SKM-1 treated with dmso at 0.1 percent for 144 hours (cell line): ENCODE measurements around the gene ZC3H7B.
"Not testable (repeated sequence)": the region's sequence is repeated elsewhere in the genome, so short reads cannot be mapped to it uniquely, and the experiment has no call there.

Source experiments
- DNase-seq: peaks from one replicate; lab custom pipeline; 2025; ENCODE audit not compliant: unreplicated experiment; lab: John Stamatoyannopoulos, UW

The ZC3H7B gene, protein sequence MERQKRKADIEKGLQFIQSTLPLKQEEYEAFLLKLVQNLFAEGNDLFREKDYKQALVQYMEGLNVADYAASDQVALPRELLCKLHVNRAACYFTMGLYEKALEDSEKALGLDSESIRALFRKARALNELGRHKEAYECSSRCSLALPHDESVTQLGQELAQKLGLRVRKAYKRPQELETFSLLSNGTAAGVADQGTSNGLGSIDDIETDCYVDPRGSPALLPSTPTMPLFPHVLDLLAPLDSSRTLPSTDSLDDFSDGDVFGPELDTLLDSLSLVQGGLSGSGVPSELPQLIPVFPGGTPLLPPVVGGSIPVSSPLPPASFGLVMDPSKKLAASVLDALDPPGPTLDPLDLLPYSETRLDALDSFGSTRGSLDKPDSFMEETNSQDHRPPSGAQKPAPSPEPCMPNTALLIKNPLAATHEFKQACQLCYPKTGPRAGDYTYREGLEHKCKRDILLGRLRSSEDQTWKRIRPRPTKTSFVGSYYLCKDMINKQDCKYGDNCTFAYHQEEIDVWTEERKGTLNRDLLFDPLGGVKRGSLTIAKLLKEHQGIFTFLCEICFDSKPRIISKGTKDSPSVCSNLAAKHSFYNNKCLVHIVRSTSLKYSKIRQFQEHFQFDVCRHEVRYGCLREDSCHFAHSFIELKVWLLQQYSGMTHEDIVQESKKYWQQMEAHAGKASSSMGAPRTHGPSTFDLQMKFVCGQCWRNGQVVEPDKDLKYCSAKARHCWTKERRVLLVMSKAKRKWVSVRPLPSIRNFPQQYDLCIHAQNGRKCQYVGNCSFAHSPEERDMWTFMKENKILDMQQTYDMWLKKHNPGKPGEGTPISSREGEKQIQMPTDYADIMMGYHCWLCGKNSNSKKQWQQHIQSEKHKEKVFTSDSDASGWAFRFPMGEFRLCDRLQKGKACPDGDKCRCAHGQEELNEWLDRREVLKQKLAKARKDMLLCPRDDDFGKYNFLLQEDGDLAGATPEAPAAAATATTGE

DNA sequence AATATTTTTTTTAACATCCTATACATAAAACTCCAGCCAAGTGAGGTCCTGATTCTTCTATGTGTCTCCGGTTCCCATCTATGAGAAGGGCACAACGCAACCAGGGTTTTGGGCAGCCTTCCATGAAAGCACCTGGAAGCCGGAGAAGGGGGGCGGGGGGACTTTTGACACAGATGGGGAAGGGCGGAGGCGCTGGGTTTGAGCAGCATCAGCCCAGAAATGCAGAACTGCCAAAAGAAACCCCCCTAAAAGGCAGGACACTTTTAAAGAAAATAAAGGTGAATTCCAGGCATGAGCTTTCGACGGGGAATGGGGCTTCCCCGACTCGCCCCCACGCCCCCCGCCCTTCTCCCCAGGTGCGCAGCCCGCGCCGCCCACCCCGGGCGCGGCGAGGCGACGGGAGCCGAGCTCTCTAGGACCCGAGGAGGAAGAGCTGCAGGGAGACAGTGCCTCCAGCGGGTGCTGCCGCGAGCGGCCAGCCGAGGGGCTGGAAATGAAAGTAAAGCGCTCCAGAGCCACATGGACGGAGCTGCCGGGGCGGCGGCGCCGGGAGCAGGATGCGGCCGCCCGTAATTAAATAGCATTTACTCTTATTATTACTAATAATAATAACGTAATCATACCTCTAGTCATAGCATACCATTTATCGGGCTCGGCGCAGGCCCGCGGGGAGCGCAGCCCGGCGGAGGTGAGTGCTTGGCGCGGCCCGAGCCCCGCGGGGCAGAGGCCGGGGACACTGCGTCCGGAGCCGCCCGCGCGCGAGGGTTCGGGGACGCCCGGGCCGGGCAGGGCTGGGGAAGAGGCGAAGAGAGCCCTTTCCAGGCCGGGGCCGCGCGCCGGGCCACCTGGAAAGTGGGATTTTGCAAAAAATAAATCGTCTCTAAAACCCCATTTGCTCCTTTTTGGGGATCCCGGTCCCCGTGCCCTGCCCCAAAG is at the start of gene ZC3H7B:
Gene ZC3H7B (plus strand): TSS at position 441 of the 936 bp plus-strand sequence. CDS start 19,136 bp downstream, outside the sequence.
- peak; percentile 78 for DNase-seq

GRCh38 chr22:41252365-41252764 is 49.0 kb upstream of the ZC3H7B start:
- DNase-seq: no peak

DNA sequence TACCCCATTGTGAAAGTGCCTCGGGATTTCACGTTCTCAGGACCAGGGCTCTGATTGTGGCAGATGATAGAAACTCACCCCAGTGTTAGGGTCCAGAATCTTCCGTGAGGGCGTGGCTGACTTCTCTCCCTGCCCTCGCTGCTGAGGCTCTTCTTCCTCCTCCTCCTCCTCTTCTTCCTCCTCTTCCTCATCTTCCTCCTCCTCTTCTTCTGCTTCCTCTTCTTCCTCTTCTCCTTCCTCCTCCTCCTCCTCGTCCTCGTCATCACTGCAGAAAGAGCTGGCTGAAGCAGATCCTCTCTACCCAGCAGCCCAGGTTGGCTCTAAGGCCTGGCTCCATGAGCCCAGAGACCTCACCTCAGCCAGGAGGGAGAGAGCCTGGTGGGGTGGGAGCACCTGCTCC is 47.1 kb upstream of the ZC3H7B start:
- DNase-seq: no peak

DNA sequence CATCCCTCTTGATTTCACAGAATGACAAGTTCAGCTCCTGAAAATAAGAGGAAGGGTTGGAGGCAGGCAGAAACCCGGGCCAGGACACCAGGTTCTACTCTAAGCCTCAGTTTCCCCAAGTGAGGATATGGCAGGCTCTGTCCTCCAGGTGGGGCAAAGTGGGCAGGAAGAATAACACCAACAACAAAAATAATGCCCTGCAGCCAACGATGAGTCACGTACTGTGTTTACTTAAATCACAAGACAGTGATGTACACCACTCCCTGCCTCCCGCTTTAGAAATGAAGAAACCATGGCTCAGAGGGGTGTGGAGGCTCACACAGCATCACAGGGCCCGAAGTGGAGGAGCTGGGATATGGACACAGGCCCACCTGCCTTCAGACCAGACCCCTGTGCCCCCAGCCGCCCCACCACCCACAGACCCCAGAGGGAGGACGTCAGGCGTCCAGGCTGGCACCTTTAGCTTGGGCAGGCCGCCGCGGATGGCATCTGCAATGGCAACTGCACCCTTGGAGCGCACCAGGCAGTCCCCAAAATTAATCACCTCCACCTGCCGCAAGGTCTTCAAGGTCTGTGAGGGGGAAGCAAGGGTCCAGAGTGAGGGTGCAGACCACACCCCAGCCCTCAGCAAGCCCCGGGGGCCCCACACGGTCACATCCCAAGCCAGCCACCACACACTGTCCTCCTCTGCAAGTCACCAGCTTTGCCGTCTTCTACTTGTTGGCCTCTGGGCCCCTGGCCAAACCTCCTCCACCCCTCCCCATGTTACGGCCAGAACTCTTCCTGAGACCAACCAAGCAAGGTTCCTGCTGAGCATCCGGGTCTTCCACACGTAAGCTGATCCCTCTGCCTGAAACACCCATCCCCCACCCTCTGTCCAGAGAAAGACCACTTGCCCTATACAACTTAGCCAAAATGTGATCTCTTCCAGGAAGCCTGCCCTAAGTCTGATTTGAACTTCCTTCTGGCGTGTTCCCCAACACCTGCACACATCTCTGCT is 44.8 kb upstream of the ZC3H7B start:
- no peak for DNase-seq

DNA sequence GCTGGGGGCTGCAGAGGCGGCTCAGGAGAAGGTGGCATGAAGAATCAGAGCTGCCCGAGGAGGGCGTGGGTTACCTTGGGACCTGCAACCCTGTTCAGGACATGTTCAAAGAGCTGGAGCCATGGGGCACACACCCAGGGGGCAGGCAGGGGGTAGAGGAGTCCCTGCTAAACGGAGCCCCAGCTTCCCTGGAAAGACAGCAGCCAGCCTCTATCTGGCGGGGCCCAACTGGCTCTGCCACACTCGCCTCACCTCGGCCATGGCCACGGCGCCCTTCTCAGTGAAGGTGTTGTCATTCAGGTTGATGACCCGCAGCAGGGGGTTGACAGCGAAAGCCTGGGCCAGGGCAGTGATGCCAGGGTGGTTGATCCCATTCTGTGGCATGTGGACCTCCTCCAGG is 43.6 kb upstream of the ZC3H7B start:
- DNase-seq: no peak

GRCh38 chr22:41259756-41260155 is 41.6 kb upstream of the ZC3H7B start:
- not testable (repeated sequence) for DNase-seq

DNA sequence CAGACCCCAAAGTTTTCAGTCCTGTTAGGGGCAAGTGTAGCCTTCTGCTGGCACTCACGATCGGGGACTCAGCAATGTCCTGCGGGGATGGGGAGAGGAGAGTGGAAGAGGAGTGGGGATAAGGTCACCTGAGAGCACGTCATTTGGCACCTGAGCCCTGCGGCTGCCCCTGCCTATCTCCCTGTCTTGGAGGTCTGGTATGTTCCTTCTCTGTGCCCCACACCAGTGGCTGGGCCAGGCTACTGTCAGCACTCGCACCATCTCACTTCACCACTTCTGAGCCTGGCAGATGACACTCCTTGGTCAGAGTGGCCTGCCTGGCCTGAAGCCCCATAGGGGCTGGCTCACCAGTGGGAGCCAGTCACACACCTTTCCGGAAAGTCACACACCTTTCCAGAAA is 40.5 kb upstream of the ZC3H7B start:
- DNase-seq: no peak

GRCh38 chr22:41261541-41262249 is 39.6 kb upstream of the ZC3H7B start:
- DNase-seq: no peak

- no peak for DNase-seq
These were observed 39.0 kb upstream of the ZC3H7B start for GRCh38 chr22:41262250-41262765.

GRCh38 chr22:41263704-41264103 is 37.6 kb upstream of the ZC3H7B start:
- no peak for DNase-seq

GRCh38 chr22:41264408-41264941 is 36.9 kb upstream of the ZC3H7B start:
- DNase-seq: no peak

DNA sequence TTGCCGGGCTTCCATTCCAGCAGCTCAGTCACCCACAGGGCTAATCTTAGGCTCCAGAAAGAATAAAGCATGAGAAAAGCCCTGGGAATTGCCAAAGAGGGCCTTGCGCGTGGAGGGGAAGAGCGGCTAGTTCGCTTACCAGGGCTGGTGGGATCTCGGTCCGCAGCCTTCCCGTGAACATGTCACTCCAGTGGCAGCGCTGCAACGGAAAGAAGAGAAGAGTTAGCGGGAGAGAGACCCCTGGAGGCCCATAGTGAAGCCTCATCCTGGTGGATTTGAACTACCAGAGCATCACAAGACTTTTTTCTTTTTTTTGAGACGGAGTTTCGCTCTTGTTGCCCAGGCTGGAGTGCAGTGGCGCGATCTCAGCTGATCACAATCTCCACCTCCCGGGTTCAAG is 33.4 kb upstream of the ZC3H7B start:
- DNase-seq: no peak

DNA sequence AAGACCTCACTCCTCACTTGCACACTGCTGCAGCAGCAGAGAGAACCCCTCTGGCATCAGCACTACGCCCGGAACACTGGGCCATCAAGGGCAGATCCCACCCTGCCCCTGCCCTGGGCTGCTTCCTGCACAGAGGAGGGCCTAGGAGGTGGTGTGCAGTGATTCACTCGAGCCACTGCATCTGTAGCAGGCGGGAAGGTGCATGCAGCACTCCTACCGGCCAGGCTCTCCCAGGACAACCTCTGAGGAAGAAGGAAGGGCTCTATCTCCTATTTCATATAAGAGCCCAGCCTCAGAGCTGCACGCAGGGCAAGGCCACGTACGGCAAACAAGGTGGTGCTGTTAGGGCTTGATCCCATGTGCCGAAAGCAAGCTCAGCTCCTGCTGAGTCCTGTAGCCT is 29.5 kb upstream of the ZC3H7B start:
- DNase-seq: no peak

- no peak for DNase-seq
These were observed 28.2 kb upstream of the ZC3H7B start for GRCh38 chr22:41273128-41273527.

- no peak for DNase-seq
These were observed 26.5 kb upstream of the ZC3H7B start for GRCh38 chr22:41274856-41275255.

- DNase-seq: no peak
These were observed 21.3 kb upstream of the ZC3H7B start for GRCh38 chr22:41280065-41280464.

DNA sequence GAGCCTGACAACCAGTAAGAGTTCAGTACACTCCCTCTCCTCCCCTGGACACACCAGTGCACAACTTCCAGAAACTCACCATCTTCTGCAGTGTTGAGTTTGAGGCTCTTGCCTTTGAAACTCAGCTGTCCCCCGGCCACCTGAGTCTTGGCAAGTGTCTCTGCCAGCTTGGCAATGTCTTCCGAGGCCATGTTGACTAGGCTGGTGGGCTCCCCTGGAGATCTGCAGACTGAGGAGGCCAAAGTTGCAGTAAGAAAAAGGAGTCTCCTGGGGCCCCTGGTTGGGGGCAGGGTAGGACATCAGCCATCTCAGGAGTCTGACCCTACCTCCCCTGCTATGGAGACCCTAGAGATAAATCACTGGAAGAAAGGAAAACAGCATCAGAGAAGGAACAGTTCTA is 20.5 kb upstream of the ZC3H7B start:
- DNase-seq: no peak

- no peak for DNase-seq
These were observed 16.9 kb upstream of the ZC3H7B start for GRCh38 chr22:41284465-41284864.
